CD4-positive, alpha-beta T cell treated with Interleukin-15 for 1 hour (primary cell): ENCODE data around the gene CFHR4.
"Not testable (repeated sequence)": the region's sequence is repeated elsewhere in the genome, so short reads cannot be mapped to it uniquely, and the experiment has no call there.

Experiments
- DNase-seq: peaks from one replicate; pipeline ENCODE4 v3.0.0-alpha.2; 2020

Gene CFHR4

DNA sequence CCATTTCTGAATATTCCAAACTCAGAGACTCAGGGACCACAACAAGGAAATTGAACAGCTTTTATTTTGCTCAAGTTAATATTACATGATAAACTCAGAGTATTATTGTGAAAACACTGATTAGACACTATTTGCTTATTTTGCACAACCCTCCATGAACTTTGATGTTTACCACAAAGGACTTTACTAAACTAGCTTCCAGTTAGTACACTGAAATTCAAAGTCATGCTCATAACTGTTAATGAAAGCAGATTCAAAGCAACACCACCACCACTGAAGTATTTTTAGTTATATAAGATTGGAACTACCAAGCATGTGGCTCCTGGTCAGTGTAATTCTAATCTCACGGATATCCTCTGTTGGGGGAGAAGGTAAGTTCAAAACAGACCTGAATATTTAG lies 55.7 kb downstream of the CFHR4 start, which contains the start of gene CFHR2:
CFHR2 (plus strand) TSS at position 171 of the 400 bp plus-strand sequence; CDS start at position 314, 143 bp downstream.
- DNase-seq: not testable (repeated sequence)

GRCh38 chr1:196951711-196952394 lies 64.0 kb downstream of the CFHR4 start:
- no peak for DNase-seq

DNA sequence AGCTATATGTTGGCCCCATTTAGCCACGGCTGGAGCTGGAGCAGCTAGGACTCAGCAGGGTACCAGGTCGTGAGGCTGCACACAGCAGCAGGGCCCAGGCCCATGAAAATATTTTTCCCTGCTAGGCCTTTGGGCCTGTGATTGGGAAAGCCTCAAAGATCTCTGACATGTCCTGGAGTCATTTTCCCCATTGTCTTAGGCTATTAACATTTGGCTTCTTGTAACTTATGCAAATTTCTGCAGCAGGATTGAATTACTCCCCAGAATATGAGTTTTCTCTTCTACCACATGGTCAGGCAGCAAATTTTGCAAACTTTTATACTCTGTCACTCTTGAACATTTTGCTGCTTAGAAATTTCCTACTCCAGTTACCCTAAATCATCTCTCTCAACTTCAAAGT lies 66.9 kb downstream of the CFHR4 start:
- DNase-seq: no peak

- DNase-seq: no peak
Observed at GRCh38 chr1:196955926-196956325, 68.1 kb downstream of the CFHR4 start.

GRCh38 chr1:196960854-196961253 lies 73.0 kb downstream of the CFHR4 start:
- DNase-seq: no peak
